ENCODE data around the gene MTPN. TPM values are rescaled to one million over a fixed set of nuclear protein-coding genes. Genes with fewer than 3 reads are reported as not detected.
A peak's percentile ranks its signal among the peaks of the same experiment; 100 is the strongest.

MTPN gene
- total and polyA plus RNA-seq, 2 donors (not counting 1 experiment from before 2014, with no cell fraction given): 158 to 215 TPM

GRCh38 chr7:135901585-135902540 lies 75.3 kb downstream of the MTPN start:
- Histone ChIP-seq H3K9ac (ENCODE audit: insufficient read depth, low read length) (no peak overlapping the region), H4K20me1 (ENCODE audit: control insufficient read depth, extremely low read depth, insufficient read depth, low read length) (no peaks in the 10 kb centered on the region), H3K4me1 (ENCODE audit: control insufficient read depth, extremely low read depth, insufficient read depth, low read length) (no peaks in the 10 kb centered on the region), H3K27me3 (ENCODE audit: control insufficient read depth, insufficient read depth, low read length) (no peaks in the 10 kb centered on the region), H3K79me2 (ENCODE audit: control insufficient read depth, insufficient read depth, low read length) (no peaks in the 10 kb centered on the region), H3K9me3 (ENCODE audit: control insufficient read depth, insufficient read depth, low read depth, low read length) (no peaks in the 10 kb centered on the region), H3K4me2 (ENCODE audit: extremely low read depth, insufficient read depth, low read length) (no peak overlapping the region), H3K27ac (ENCODE audit: insufficient read depth, low read length) (no peak overlapping the region), H3K4me3 (replicated peaks in 1 of 4; ENCODE audit: control extremely low read depth in 1 of 4, insufficient read depth in 1 of 4, low read depth in 3 of 4, low read length in 4 of 4) (no peak overlapping the region), H3K36me3 (ENCODE audit: control insufficient read depth, insufficient read depth, low read length) (no peaks in the 10 kb centered on the region), H2AFZ (ENCODE audit: low read length) (no peak overlapping the region)
- no peak for DNase-seq (ENCODE audit: low read depth in 2 of 2)
- TF ChIP-seq CTCF (conservative IDR thresholded peaks at IDR 0.05 in 1 of 2, IDR thresholded peaks at IDR 0.05 in 1 of 2; ENCODE audit: low read depth in 1 of 2, low read length in 2 of 2) (no peak), EZH2 (IDR thresholded peaks at IDR 0.05; ENCODE audit: low read length, missing control alignments) (no peak)

- Histone ChIP-seq H3K4me2 (ENCODE audit: extremely low read depth, insufficient read depth, low read length) (no peak overlapping the region), H3K27ac (ENCODE audit: insufficient read depth, low read length) (no peak overlapping the region), H3K9me3 (ENCODE audit: control insufficient read depth, insufficient read depth, low read depth, low read length) (no peaks in the 10 kb centered on the region), H4K20me1 (ENCODE audit: control insufficient read depth, extremely low read depth, insufficient read depth, low read length) (no peaks in the 10 kb centered on the region), H3K79me2 (ENCODE audit: control insufficient read depth, insufficient read depth, low read length) (no peaks in the 10 kb centered on the region), H3K36me3 (ENCODE audit: control insufficient read depth, insufficient read depth, low read length) (no peaks in the 10 kb centered on the region), H3K4me3 (replicated peaks in 1 of 4; ENCODE audit: control extremely low read depth in 1 of 4, insufficient read depth in 1 of 4, low read depth in 3 of 4, low read length in 4 of 4) (no peak overlapping the region), H3K9ac (ENCODE audit: insufficient read depth, low read length) (no peak overlapping the region), H3K27me3 (ENCODE audit: control insufficient read depth, insufficient read depth, low read length) (no peaks in the 10 kb centered on the region), H2AFZ (ENCODE audit: low read length) (no peak overlapping the region), H3K4me1 (ENCODE audit: control insufficient read depth, extremely low read depth, insufficient read depth, low read length) (no peaks in the 10 kb centered on the region)
- TF ChIP-seq CTCF (conservative IDR thresholded peaks at IDR 0.05 in 1 of 2, IDR thresholded peaks at IDR 0.05 in 1 of 2; ENCODE audit: low read depth in 1 of 2, low read length in 2 of 2) (no peak), EZH2 (IDR thresholded peaks at IDR 0.05; ENCODE audit: low read length, missing control alignments) (no peak)
- DNase-seq (ENCODE audit: low read depth in 2 of 2): peak in 1 of 2 donors; percentile 56
Measured at GRCh38 chr7:135900065-135900546, 77.1 kb downstream of the MTPN start.

- Histone ChIP-seq H3K79me2 (ENCODE audit: control insufficient read depth, insufficient read depth, low read length) (no peaks in the 10 kb centered on the region), H3K27me3 (ENCODE audit: control insufficient read depth, insufficient read depth, low read length) (no peaks in the 10 kb centered on the region), H3K36me3 (ENCODE audit: control insufficient read depth, insufficient read depth, low read length) (no peaks in the 10 kb centered on the region), H3K27ac (ENCODE audit: insufficient read depth, low read length) (no peak overlapping the region), H3K4me2 (ENCODE audit: extremely low read depth, insufficient read depth, low read length) (no peak overlapping the region), H3K4me1 (ENCODE audit: control insufficient read depth, extremely low read depth, insufficient read depth, low read length) (no peaks in the 10 kb centered on the region), H3K4me3 (replicated peaks in 1 of 4; ENCODE audit: control extremely low read depth in 1 of 4, insufficient read depth in 1 of 4, low read depth in 3 of 4, low read length in 4 of 4) (no peak overlapping the region), H3K9me3 (ENCODE audit: control insufficient read depth, insufficient read depth, low read depth, low read length) (no peaks in the 10 kb centered on the region), H2AFZ (ENCODE audit: low read length) (no peak overlapping the region), H3K9ac (ENCODE audit: insufficient read depth, low read length) (no peak overlapping the region), H4K20me1 (ENCODE audit: control insufficient read depth, extremely low read depth, insufficient read depth, low read length) (no peaks in the 10 kb centered on the region)
- no peak for TF ChIP-seq EZH2 (IDR thresholded peaks at IDR 0.05; ENCODE audit: low read length, missing control alignments)
- no peak for TF ChIP-seq CTCF (conservative IDR thresholded peaks at IDR 0.05 in 1 of 2, IDR thresholded peaks at IDR 0.05 in 1 of 2; ENCODE audit: low read depth in 1 of 2, low read length in 2 of 2)
- DNase-seq (ENCODE audit: low read depth in 2 of 2): no peak
Measured at GRCh38 chr7:135899458-135900064, 77.6 kb downstream of the MTPN start.

Measured in fibroblast of lung (primary cell).